Articular chondrocyte of knee joint (primary cell): ENCODE measurements around the gene ZSCAN12. TPM values are rescaled to one million over a fixed set of nuclear protein-coding genes. Genes with fewer than 3 reads are reported as not detected.

ENCODE experiments used
- small RNA-seq: library from RNA; depleted of rRNA; stranded (forward); fragments of <200 nt; gene quantifications from one replicate; pipeline ENCODE3, GENCODE V24; 2012
- total RNA-seq: library from RNA; depleted of rRNA; stranded (reverse); fragments of >200 nt; gene quantifications from 2 replicates; pipeline ENCODE4 v1.2.3, GENCODE V29; 2012

ZSCAN12 gene
- 8.2 and 8.5 TPM in 2 replicates for total RNA-seq

GRCh38 chr6:28399350-28400121 is at the start of gene ZSCAN12:
Gene ZSCAN12, minus strand, starts transcription at chr6:28399747. Its CDS starts 1,342 bp downstream, at chr6:28398405.

GRCh38 chr6:28443112-28443773 is 43.7 kb upstream of the ZSCAN12 start, which contains the start of gene ZSCAN23:
Gene ZSCAN23, minus strand, starts transcription at chr6:28443491. Its CDS starts 7,225 bp downstream, at chr6:28436266.

GRCh38 chr6:28349892-28350737 is 49.4 kb downstream of the ZSCAN12 start, which contains the start of gene ZKSCAN3:
Gene ZKSCAN3, plus strand, starts transcription at chr6:28349947. Its CDS starts 9,640 bp downstream, at chr6:28359587.

GRCh38 chr6:28335564-28336283 is 63.8 kb downstream of the ZSCAN12 start, which contains the start of gene ZSCAN31:
Gene ZSCAN31, minus strand, starts transcription at chr6:28336148. Its CDS starts 6,465 bp downstream, at chr6:28329683.

Small RNAs within 50 kb of the gene (small RNA-seq; reads per million reads assigned to genes)
- not detected for gene RNU2-45P

Other genes starting within 250 kb of the ZSCAN12 start
- 9.8 and 12.0 TPM in 2 replicates for gene ZSCAN9, start 174.5 kb downstream of the ZSCAN12 start, total RNA-seq
- gene ZKSCAN4, start 147.5 kb downstream of the ZSCAN12 start, total RNA-seq: 6.3 and 6.8 TPM in 2 replicates
- gene NKAPL, start 140.4 kb downstream of the ZSCAN12 start, total RNA-seq: 0.78 and 1.8 TPM in 2 replicates
- 20.1 and 33.6 TPM in 2 replicates for gene ZSCAN26, start 132.6 kb downstream of the ZSCAN12 start, total RNA-seq
- gene PGBD1, start 118.2 kb downstream of the ZSCAN12 start, total RNA-seq: 4.6 and 6.4 TPM in 2 replicates
- 1.6 and 1.7 TPM in 2 replicates for gene ZSCAN31, start 63.6 kb downstream of the ZSCAN12 start, total RNA-seq
- 4.6 and 5.7 TPM in 2 replicates for gene ZKSCAN3, start 49.8 kb downstream of the ZSCAN12 start, total RNA-seq
- gene ZSCAN23, start 43.7 kb upstream of the ZSCAN12 start, total RNA-seq: 2.5 and 5.9 TPM in 2 replicates
- not detected in 2 replicates for gene GPX6, start 116.0 kb upstream of the ZSCAN12 start, total RNA-seq
- gene GPX5, start 126.1 kb upstream of the ZSCAN12 start, total RNA-seq: not detected in 2 replicates